Adipose tissue (tissue), 3 donors: ENCODE data around the gene VANGL1. TPM values are rescaled to one million over a fixed set of nuclear protein-coding genes. Genes with fewer than 3 reads are reported as not detected.

Experiments
- H3K27ac ChIP-seq: one replicate; pipeline ENCODE4 v1.5.1; 2013; ENCODE audit warnings: low read depth, low read length
- WGBS, 3 donors: extraction: QIAGEN DNeasy Blood & Tissue Kit; methylation state at CpG; one replicate each; pipeline ENCODE4 v1.1.7; 2013; 5-methylcytosine and 5-hydroxymethylcytosine counted together
- polyA plus RNA-seq, 3 donors: library from polyadenylated mRNA; stranded (reverse); fragments of 200-250 nt; gene quantifications; one replicate each; pipeline ENCODE4 v1.2.3, GENCODE V29; 2013
- donor health status: healthy with polysubstance abuse.
- donor health status: Bipolar disorder and iron deficiency.
- donor health status: healthy.

The VANGL1 gene
- polyA plus RNA-seq, 3 donors, result 2.2 to 4.0 (median 2.5) TPM

DNA sequence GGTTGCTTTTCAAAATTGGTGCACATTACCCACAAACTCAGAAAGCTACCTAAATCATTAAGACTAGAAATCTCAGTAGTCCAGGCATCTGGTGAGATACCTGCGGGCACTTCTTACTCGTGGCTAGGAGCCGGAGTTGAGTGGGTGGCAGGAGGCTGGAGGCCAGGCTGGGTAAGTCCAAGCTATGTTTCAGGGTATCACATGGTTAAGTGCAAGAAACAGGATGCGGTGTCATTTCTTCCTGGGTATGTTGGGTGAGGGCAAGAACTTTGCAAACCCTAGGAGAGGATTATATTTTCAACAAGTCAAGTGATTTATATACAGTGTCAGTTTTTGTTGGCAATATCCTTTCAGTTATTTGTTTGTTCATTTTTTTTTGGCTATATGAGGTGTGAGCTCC lies 41.0 kb downstream of the VANGL1 start:
- WGBS, 3 donors, result 93 to 95% (median 94%) methylated on average over 4 of the region's 4 CpGs
- H3K27ac ChIP-seq, result no peak overlapping the region

DNA sequence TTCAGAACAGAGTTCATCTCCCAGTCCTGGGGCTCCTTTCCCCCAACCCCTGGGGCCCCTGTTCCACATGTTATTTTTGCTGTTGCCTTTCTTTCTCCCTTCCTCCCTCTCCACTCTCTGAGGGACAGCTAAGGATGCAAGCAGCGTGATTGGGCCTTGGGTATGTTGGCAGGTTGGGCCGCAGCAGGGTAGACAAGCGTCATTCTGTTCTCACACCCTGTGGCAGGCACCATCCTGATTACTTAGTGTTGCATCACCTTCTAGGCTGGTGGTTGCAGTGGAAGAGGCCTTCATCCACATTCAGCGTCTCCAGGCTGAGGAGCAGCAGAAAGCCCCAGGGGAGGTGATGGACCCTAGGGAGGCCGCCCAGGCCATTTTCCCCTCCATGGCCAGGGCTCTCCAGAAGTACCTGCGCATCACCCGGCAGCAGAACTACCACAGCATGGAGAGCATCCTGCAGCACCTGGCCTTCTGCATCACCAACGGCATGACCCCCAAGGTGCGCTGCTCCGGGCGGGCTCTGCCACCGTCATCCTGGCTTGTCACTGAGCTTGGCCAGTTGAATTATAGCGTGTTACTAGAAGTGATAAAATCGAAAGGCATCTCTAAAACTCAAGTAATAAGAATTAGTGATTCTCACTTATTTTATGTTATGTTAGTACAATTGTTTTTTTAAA lies 43.4 kb downstream of the VANGL1 start:
- H3K27ac ChIP-seq, result no peak overlapping the region
- WGBS, 3 donors, result 90 to 93% (median 91%) methylated on average over 14 of the region's 14 CpGs

DNA sequence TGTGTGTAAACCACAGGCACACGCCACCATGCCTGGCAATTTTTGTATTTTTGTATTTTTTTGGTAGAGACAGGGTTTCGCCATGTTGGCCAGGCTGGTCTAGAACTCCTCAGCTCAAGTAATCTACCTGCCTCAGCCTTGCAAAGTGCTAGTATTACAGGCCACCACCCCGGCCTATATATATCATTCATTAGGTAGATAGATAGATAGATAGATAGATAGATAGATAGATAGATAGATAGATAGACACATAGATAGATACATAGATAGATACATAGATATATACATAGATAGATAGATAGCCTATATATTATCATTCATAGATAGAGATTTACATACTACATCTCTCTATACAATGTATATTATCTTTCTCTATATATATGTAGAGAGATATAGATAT lies 46.0 kb downstream of the VANGL1 start:
- 92 to 95% (median 93%) methylated on average over 3 of the region's 3 CpGs for WGBS, 3 donors
- H3K27ac ChIP-seq, result no peak overlapping the region

DNA sequence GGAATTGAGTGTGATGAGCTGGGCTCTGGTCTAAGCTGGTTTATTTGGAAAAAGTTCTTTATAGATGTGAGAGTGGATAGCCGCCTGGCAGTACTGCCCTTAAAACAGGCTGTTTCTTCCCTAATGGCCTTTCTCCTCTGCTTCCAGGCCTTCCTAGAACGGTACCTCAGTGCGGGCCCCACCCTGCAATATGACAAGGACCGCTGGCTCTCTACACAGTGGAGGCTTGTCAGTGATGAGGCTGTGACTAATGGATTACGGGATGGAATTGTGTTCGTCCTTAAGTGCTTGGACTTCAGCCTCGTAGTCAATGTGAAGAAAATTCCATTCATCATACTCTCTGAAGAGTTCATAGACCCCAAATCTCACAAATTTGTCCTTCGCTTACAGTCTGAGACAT lies 49.2 kb downstream of the VANGL1 start:
- no peak overlapping the region for H3K27ac ChIP-seq
- WGBS, 3 donors, result 90 to 91% (median 91%) methylated on average over 8 of the region's 8 CpGs

DNA sequence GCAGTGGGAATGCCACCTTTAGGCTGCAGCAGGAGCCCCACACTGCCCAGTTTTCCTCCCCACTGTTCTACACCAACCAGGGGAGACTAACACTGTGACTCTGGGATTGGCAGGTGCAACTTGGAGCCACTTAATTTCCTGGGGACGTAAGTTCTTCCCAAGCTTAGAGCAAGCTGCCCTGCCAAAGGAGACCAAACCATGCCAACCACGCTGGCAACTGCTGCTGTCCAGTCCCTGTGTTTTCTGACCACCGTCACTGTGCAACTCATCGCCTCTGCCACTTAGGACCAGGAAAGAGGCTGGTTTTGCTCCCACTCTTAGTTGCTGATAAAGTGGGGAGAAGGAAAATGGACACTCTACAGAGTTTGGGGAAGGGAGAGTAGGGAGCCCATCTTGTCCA lies 50.5 kb downstream of the VANGL1 start:
- H3K27ac ChIP-seq, result no peak overlapping the region
- WGBS, 3 donors, result 94 to 96% (median 94%) methylated on average over 4 of the region's 4 CpGs

DNA sequence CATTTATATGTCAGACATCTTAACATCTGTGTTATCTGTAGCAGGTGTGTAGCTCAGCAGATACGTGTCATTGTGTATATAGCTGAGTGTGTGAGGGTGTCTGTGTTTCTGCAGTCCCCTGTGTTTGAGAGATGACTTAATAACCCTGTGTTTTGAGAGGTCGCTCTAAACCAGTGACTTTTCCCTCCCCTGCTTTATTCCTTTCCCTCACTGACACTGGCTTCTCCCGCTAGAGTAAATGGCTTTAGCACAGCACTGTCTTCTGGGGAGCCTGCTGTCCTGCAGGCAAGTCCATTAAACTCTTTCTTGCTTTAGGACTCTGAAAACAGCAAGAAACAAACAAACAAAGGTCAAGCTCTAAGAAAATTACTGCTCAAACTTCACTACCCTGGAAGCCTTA lies 53.0 kb downstream of the VANGL1 start:
- WGBS, 3 donors, result 83 to 90% (median 89%) methylated on average over 3 of the region's 3 CpGs
- H3K27ac ChIP-seq, result no peak overlapping the region

DNA sequence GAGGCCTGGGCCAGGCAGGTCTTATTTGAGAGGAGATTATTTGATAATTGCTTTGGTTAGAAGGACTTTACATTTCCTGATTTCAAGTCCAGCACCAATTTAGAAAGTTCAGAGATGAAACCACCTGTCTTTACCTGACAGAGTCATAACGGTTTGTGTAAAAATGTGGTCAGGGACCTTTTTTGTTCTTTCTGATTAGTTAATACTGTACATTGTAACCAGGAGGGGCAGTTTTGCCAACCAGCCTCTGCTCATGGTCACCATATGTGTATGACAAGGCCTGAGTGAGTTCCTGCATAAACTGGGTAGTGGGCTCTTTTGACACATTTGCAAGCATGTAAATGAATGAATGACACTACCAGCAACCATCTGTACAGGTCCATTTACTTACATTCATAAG lies 55.8 kb downstream of the VANGL1 start:
- WGBS, 3 donors, result 68 to 90% (median 89%) methylated on average over 1 of the region's 1 CpG
- no peak overlapping the region for H3K27ac ChIP-seq

DNA sequence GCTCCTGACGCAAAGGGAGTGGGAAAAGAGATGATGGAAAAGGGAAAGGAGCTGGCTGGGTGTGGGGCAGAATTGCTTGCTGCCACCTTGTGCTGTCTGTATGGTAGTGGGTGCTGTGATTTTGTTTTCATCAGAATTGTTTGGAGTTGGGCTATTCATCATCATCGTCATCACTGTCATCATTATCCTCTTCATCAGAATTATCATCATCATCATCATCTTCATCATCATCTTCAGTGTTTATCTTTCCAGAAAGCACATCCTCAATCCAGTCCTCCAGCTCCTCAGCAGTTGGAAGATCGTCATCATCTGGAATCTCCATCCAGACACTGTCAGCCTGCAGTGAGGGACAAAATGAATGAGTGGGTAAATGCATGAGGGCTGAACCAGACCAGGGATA lies 59.3 kb downstream of the VANGL1 start:
- 82 to 88% (median 87%) methylated on average over 3 of the region's 3 CpGs for WGBS, 3 donors
- no peak overlapping the region for H3K27ac ChIP-seq

DNA sequence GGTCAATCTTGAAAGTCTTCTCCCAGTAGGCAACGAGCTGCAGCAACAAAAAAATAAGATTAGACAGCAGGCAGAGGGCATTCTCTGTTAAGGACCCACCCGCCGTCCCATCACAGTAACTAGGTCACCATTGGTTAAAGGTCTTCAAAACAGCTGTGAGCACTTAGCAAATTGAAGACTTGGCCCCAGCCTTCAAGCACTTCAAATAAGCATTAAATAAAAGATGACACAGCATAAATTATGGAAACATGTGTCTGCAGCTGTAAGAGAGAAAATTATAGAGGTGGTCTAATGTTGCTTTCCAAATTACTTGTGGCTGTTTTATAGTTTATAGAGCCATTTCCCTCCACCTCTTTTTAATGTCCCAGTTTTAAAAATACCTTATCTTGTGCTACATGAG lies 61.2 kb downstream of the VANGL1 start:
- WGBS, 3 donors, result 60 to 83% (median 75%) methylated on average over 3 of the region's 3 CpGs
- H3K27ac ChIP-seq, result no peak overlapping the region

DNA sequence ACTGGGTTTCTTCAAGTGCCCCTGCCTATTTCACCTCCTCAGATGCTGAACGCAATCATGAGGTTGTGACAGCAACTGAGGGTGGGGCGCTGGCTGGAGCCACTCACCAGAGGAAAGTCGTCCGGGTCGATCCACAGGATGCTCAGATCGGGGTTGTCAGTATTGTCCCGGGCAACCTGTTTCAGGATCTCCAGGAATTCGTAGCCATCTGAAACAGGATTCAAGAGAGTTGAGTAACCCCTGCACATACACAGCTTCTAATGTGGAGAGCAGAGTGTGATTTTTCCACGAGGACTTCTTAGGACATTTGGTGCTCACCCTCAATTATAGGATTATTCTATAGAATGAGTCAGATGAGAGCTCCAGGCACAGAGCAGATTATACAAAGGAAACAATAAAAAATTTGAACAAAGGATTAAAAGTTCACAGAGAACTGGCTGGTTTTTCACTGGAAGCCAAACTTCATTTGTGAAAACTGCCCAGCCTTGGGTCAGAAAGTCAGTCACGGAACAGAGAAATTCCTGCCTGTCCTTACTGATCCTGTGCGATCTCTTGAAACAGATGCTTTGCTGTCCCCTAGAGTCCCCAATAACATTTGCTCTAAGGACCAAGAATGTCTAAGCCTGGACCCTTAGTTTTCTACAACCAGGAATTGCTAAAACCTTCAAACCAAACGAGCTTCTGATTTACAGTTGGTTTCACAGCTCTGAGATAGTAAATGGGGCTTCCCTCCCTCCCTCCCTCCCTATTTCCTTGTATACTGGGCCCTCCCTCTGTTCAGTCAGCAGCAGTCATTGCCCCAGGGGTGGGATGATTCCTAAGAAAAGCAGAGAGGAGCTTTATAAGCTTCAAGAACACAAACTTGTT lies 63.5 kb downstream of the VANGL1 start:
- H3K27ac ChIP-seq, result no peak overlapping the region
- WGBS, 3 donors, result 79 to 83% (median 82%) methylated on average over 12 of the region's 12 CpGs

DNA sequence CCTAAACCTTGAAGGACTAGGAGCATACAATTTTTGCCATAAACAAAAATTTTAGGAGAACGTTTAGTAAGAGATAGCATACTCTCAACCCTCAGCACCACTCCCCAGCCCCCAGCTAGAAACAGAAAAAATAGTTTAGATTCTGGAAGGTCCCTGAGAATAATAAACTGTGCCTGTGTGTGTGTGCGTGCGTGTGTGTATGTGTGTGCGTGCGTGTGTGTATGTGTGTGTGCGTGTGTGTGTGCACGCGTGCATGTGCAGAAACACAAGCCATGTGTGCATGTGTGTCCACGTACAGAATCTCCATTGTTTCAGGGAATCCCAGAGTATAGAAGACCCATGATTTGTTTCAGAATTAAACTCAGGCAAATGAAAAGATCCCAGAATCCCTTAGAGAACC lies 64.2 kb downstream of the VANGL1 start:
- 85 to 93% (median 90%) methylated on average over 9 of the region's 9 CpGs for WGBS, 3 donors

DNA sequence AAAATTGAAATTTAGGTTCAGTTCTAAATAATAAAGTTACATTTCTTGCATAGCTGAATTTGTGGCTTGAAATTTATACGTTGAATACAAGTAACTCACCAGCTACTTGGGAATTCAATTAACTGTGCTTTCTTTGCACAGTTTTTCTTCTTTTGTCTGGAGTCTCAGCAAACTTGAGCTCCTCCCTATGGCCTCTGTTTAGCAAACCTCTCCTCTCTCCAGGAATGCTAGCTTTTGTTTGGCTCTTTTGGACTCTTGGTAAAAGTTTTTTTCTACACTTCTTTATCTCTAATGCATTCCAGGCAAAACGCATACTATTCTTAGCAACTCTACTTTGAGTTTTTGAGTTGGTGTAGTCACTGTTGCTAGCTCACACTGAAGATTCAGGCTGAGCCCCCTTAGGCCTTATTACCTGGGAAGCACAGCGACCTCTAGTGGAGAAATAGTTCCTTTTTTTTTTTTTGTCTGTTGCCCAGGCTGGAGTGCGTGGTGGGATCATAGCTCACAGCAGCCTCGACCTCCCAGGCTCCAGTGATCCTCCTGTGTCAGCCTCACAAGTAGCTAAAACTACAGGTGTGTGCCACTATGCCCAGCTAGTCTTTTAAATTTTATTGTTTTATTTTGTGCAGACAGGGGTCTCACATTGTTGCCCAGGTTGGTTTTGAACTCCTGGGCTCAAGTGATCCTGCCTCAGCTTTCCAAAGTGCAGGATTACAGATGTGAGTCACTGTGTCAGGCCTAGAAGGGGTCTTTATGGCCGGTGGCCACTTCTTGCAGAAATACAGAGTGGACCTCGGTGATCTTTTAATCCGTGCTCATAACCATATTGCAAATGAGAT lies 65.0 kb downstream of the VANGL1 start:
- H3K27ac ChIP-seq, result no peak overlapping the region
- WGBS, 3 donors, result 39 to 47% (median 45%) methylated on average over 8 of the region's 8 CpGs

More for the DNA sequence above, 64.2 kb downstream of the VANGL1 start:
- no peak overlapping the region for H3K27ac ChIP-seq

DNA sequence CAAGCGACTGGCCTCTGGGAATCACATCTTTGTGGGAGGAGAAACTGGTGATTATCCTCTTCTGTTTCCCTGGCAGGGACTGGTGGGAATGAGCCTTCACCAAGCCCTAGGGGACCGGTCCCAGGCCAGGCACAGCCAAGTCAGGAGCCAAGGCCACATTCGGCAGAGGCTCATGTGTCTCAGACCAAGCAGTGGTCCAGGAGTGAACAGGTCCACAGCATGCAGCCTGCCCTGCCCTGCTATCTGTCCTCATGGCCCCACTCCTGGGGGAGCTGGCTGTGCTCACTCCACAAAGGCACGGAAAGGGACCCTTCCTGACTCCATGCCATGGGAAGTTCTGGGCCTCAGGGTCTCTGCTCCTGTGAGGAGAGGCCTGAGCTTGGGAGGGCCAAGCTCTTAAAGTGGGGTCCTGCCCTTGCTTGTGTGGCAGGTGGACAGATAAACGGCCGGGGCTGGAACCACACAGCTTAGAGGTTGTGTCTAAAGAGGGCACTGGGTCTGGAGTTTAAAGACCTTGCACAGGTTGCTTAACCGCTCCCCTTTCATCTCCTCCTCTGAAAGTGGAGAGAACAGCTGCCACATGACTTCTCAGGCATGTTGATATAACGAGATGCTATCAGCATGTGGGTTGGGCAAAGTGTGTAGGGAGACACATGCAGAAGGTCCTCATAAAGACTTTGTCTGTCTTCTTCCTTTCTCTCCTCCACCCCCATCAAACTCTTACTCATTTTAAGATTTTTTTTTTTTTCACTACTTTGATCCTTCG lies 69.3 kb downstream of the VANGL1 start:
- WGBS, 3 donors, result 47 to 68% (median 60%) methylated on average over 9 of the region's 9 CpGs
- H3K27ac ChIP-seq, result no peak overlapping the region

DNA sequence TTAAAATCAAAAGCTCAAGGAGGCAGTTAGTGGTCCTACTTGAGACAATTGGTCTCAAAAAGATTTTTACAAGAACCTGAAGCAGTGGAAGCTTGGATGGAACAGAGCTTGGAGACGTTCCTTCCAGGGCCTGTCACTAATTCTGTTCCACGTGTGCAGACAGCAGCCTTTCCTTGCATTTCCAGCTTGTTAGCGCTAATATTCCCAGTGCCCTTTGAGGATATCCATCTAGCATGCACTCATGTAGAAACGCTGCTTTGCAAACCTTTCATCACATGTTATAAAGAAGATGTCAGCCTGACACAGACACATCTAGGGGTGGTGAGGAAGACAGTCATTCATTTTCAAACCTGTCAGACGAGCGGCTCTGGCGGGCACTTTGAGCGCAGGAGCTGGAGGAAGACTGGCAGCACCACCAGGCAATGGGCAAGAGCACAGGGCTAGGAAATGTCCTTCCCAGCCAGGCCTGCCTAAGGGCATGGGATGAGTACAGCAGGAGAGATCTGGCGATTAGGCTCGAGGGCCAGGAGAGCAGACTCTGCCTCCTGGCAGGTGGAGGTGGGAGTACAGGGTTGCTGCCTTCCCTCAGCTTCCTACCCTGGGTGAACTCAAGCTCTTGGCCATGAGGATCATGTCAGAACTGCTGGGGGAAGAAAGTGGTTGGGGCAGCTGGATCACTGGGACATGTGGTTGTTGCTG lies 71.3 kb downstream of the VANGL1 start:
- no peak overlapping the region for H3K27ac ChIP-seq
- WGBS, 3 donors, result 79 to 86% (median 85%) methylated on average over 10 of the region's 10 CpGs

DNA sequence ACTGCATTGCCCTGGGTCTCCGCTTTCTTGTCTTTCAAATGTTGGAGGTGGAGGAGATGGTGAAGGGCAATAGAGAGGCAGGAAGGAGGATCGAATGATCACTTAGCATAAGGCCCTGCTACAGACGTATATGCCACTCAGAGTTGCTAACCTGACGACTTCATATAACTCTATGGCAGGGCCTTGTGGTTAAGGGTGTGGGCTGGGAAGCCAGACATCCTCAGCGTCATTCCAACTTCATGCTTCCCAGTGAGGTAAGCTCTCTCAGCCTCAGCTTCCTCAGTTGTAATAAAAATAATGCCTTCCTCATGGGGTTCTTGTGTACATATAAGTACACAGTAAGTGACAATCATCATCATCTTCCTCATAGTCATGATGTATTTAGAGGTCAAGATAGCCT lies 72.1 kb downstream of the VANGL1 start:
- H3K27ac ChIP-seq, result no peak overlapping the region
- 72 to 89% (median 88%) methylated on average over 5 of the region's 5 CpGs for WGBS, 3 donors

DNA sequence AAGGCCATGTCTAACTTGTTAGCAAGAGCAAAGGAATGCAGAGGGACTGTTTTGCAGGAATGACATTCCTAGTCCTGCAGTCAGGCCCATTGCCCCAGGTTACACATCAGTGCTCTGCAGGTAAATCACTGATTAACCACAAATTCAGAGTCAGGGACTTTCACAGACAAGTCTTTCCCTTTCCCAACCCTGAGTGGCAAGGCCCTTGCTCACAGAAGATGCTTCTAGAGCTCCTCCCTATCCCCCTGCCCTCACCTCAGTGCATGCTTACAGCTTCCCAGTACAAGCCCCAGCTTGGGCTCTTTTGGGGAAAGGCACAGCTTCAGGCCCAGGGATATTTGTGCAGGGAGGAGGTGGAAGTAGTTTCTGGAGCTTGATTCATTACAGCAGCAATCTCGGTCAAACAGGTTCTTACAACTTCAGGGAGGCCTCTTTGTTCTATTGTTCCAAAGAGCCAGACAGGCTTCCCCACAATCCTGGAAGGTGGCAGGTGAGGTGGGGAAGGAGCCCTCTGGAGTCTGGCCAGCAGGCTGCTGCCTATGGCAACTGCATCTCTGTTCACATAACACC lies 72.9 kb downstream of the VANGL1 start:
- H3K27ac ChIP-seq, result no peak overlapping the region
- 45 to 84% (median 75%) methylated on average over 1 of the region's 1 CpG for WGBS, 3 donors

DNA sequence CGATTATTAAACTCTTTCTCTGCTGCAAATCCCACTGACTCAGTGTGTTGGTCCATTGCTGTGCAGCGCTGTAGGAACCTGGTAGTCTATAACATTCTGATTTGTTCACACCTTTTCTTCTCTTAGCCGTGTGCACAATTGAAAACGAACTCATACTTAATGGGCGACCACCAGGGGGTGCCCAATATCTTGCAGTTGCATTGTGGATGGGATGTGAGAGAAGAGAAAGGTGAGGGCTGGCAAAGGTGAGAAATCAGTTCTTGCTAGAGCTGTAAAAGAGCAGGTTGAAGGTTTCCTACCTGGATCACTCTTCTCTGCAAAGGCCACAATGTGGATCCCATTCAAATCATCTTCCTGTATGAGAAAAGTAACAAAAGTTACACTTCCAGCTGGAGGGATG lies 75.8 kb downstream of the VANGL1 start:
- no peak overlapping the region for H3K27ac ChIP-seq
- 41 to 51% (median 46%) methylated on average over 5 of the region's 5 CpGs for WGBS, 3 donors
